SK-N-SH (cell line): ENCODE results near the gene FJX1. TPM values are rescaled to one million over a fixed set of nuclear protein-coding genes. Genes with fewer than 3 reads are reported as not detected.

ENCODE experiments used
- CTCF ChIA-PET: fragments of 300-600, 350-600 bp; formaldehyde crosslinking; extraction: SDS; loops from one replicate; lab custom pipeline; 2021; lab: Yijun Ruan, JAX
- POLR2A ChIA-PET: fragments of 350-600 bp; sonication (Branson Sonifier 250); formaldehyde crosslinking; extraction: SDS; loops from one replicate; lab custom pipeline; 2020; ENCODE audit warnings: antibody characterized with exemption, inconsistent platforms; lab: Yijun Ruan, JAX
- DNase-seq: peaks from one replicate; pipeline ENCODE4 v3.0.0; 2012
- H2AFZ ChIP-seq: fragments of 200-600 bp; sonication (generic); 2 replicates; pipeline ENCODE4 v1.8.1; 2016; ENCODE audit warnings: antibody characterized with exemption, mild to moderate bottlenecking, low read depth
- H3F3A ChIP-seq: fragments of 200-600 bp; sonication (generic); replicated peaks from 2 replicates; pipeline ENCODE3; 2016; ENCODE audit warnings: antibody characterized with exemption, mild to moderate bottlenecking; ENCODE audit not compliant: insufficient read depth
- H3K27ac ChIP-seq, 2 experiments: fragments of 200-500 bp in 1 of 2; fragments of 200-600 bp in 1 of 2; sonication (Bioruptor generic) in 1 of 2; sonication (generic), shearing (Covaris generic) in 1 of 2; 2 replicates each; pipeline versions ENCODE4 v1.5.1 to v1.6.1; 2014 to 2016; ENCODE audit warnings: low read depth in 2 of 2, inconsistent platforms in 1 of 2, low read length in 1 of 2, mild to moderate bottlenecking in 1 of 2, mixed read lengths in 1 of 2
- H3K27me3 ChIP-seq: fragments of 200-600 bp; sonication (generic), shearing (Covaris generic); 2 replicates; pipeline ENCODE4 v1.6.1; 2016; ENCODE audit warnings: mixed run types; ENCODE audit not compliant: insufficient read depth
- H3K36me3 ChIP-seq, 2 experiments: fragments of 200-500 bp in 1 of 2; fragments of 200-600 bp in 1 of 2; sonication (Bioruptor generic) in 1 of 2; sonication (generic) in 1 of 2; replicated peaks in 1 of 2; 2 replicates each; pipeline versions ENCODE3 to v1.5.1; 2014 to 2016; ENCODE audit warnings: low read length in 1 of 2, mild to moderate bottlenecking in 1 of 2; ENCODE audit not compliant: insufficient read depth in 2 of 2, control insufficient read depth in 1 of 2
- H3K4me1 ChIP-seq, 2 experiments: fragments of 200-500 bp in 1 of 2; fragments of 200-600 bp in 1 of 2; sonication (Bioruptor generic) in 1 of 2; sonication (generic), shearing (Covaris generic) in 1 of 2; 2 replicates each; pipeline versions ENCODE4 v1.5.1 to v1.6.1; 2014 to 2016; ENCODE audit warnings: low read depth in 1 of 2, low read length in 1 of 2, mixed run types in 1 of 2; ENCODE audit not compliant: insufficient read depth in 2 of 2, control insufficient read depth in 1 of 2
- H3K4me2 ChIP-seq: fragments of 200-600 bp; sonication (generic), shearing (Covaris generic); 2 replicates; pipeline ENCODE4 v1.6.1; 2017; ENCODE audit warnings: mixed run types
- H3K4me3 ChIP-seq, 2 experiments: fragments of 200-500 bp in 1 of 2; fragments of 200-600 bp in 1 of 2; sonication (Bioruptor generic) in 1 of 2; sonication (generic), shearing (Covaris generic) in 1 of 2; 2 replicates each; pipeline versions ENCODE4 v1.5.1 to v1.8.1; 2014 to 2016; ENCODE audit warnings: low read depth in 2 of 2, inconsistent platforms in 1 of 2, low read length in 1 of 2, mild to moderate bottlenecking in 1 of 2, mixed read lengths in 1 of 2, moderate library complexity in 1 of 2
- H3K79me2 ChIP-seq: fragments of 200-600 bp; sonication (generic); 2 replicates; pipeline ENCODE4 v1.8.1; 2017; ENCODE audit warnings: mild to moderate bottlenecking; ENCODE audit not compliant: insufficient read depth
- H3K9ac ChIP-seq: fragments of 200-600 bp; sonication (generic); 2 replicates; pipeline ENCODE4 v1.6.1; 2017; ENCODE audit warnings: mixed run types
- H3K9me2 ChIP-seq: fragments of 200-600 bp; sonication (generic); 2 replicates; pipeline ENCODE4 v1.6.1; 2017; ENCODE audit warnings: mixed run types
- H3K9me3 ChIP-seq: fragments of 200-600 bp; sonication (generic); 2 replicates; pipeline ENCODE4 v1.6.1; 2017; ENCODE audit warnings: mixed run types, mild to moderate bottlenecking, moderate library complexity
- H4K20me1 ChIP-seq: fragments of 200-600 bp; sonication (generic); 2 replicates; pipeline ENCODE4 v1.6.1; 2017; ENCODE audit warnings: mild to moderate bottlenecking, mixed run types; ENCODE audit not compliant: insufficient read depth
- CTCF ChIP-seq: fragments of 200-600 bp; sonication (generic); IDR thresholded peaks from 2 replicates; pipeline ENCODE4 v1.6.1; 2017; ENCODE audit warnings: antibody characterized with exemption, mild to moderate bottlenecking, moderate library complexity
- EP300 ChIP-seq, 2 experiments: IDR thresholded peaks; 2 replicates each; pipeline versions ENCODE4 v1.4.0 to v1.6.1; 2012; ENCODE audit warnings: borderline replicate concordance in 1 of 2, low read depth in 1 of 2, low read length in 1 of 2
- FOSL2 ChIP-seq: IDR thresholded peaks from 2 replicates; pipeline ENCODE4 v1.4.0; 2012; ENCODE audit warnings: low read depth, mild to moderate bottlenecking, moderate library complexity, borderline replicate concordance
- FOXM1 ChIP-seq: IDR thresholded peaks from 2 replicates; pipeline ENCODE4 v1.4.0; 2012; ENCODE audit warnings: low read depth, mild to moderate bottlenecking
- GABPA ChIP-seq: IDR thresholded peaks from 2 replicates; pipeline ENCODE4 v1.4.0; 2012; ENCODE audit warnings: low read depth, mild to moderate bottlenecking
- GATA2 ChIP-seq: sonication (generic); formaldehyde crosslinking; IDR thresholded peaks from 2 replicates; pipeline ENCODE4 v1.5.0; 2020; ENCODE audit warnings: mild to moderate bottlenecking, missing genetic modification reagents
- MAX ChIP-seq: IDR thresholded peaks from 2 replicates; pipeline ENCODE4 v1.4.0; 2012; ENCODE audit warnings: low read depth
- MEF2A ChIP-seq: IDR thresholded peaks from 2 replicates; pipeline ENCODE4 v1.4.0; 2012; ENCODE audit warnings: low read depth, borderline replicate concordance
- NFIC ChIP-seq: IDR thresholded peaks from 2 replicates; pipeline ENCODE4 v1.4.0; 2012; ENCODE audit warnings: borderline replicate concordance
- NRF1 ChIP-seq: IDR thresholded peaks from 2 replicates; pipeline ENCODE4 v1.6.1; 2012; ENCODE audit warnings: low read depth, mild to moderate bottlenecking, low read length
- TAF1 ChIP-seq: IDR thresholded peaks from 2 replicates; pipeline ENCODE4 v1.6.1; 2012; ENCODE audit warnings: low read depth, mild to moderate bottlenecking, low read length, moderate library complexity, borderline replicate concordance
- whole genome bisulfite sequencing: methylation state at CpG from one replicate; pipeline ENCODE4 v1.1.6; 2017; ENCODE audit warnings: low lambda C conversion rate; 5-methylcytosine and 5-hydroxymethylcytosine counted together
- polyA plus RNA-seq, 3 experiments: library from polyadenylated mRNA; depleted of rRNA; stranded (reverse); fragments of >200 nt; gene quantifications; 2 replicates each; pipeline ENCODE4 v1.2.3, GENCODE V29; 2012
- TF ChIP-seq, protein P1 (sequence below): fragments of 150-350 bp; IDR thresholded peaks from 2 replicates; pipeline ENCODE4 v1.6.1; 2017; ENCODE audit warnings: antibody characterized with exemption, low read length, low read depth, borderline replicate concordance
- TF ChIP-seq, protein P2 (sequence below): IDR thresholded peaks from 2 replicates; pipeline ENCODE4; 2012
- TF ChIP-seq, protein P3 (sequence below): IDR thresholded peaks from 2 replicates; pipeline ENCODE4 v1.6.1; 2012; ENCODE audit warnings: mild to moderate bottlenecking, low read depth, low read length, moderate library complexity

The FJX1 gene
- polyA plus RNA-seq, 1 of the 3 experiments (the other 2 are of a cell fraction) = 34.5 TPM

DNA sequence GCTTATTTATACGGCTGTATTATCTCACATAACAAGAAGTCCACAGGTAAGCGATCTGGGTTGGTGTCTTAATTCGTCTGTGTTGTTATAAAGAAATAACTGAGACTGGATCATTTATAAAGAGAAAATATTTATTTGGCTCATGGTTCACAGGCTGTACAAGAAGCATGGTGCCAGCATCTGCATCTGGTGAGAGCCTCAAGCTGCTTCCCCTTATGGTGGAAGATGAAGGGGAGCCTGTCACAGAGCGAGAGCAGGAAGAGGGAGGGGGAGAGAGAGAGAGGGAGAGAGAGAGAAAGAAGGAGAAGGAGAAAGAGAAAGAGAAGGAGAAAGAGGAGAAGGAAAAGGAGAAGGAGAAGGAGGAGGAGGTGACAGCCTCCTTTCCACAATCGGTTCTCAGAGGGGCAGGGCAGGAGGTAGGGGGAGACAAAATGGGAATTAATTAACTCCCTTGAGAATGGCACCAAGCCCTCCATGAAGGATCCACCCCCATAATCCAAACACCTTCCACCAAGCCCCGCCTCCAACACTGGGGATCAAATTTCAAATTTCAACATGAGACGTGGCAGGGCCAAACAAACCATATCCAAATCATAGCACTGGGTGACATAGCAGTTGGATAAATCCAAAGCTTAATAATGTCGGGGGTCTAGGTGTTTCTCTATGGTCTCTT, 29.3 kb downstream of the FJX1 start:
- Histone ChIP-seq H3K9me2 (no peaks in the 10 kb centered on the region), H3K4me1 (peaks cover 0 to 5% of the 10 kb centered on the region in 2 experiments; a peak in 1 of 4 replicates), H3K27ac (no peak overlapping the region), H3K4me3 (no peak overlapping the region), H3K4me2 (no peak overlapping the region), H3K79me2 (no peaks in the 10 kb centered on the region), H3K36me3 (no peaks in the 10 kb centered on the region), H3F3A (no peaks in the 10 kb centered on the region), H3K9me3 (no peaks in the 10 kb centered on the region), H3K27me3 (no peaks in the 10 kb centered on the region), H3K9ac (no peak overlapping the region), H4K20me1 (no peaks in the 10 kb centered on the region), H2AFZ (no peak overlapping the region)
- TF ChIP-seq GATA2 (CRISPR knock-in tag) (no peak), FOXM1 (no peak), TAF1 (no peak), NRF1 (no peak), MAX (no peak), MEF2A (no peak), NFIC (no peak), FOSL2 (no peak), GABPA (no peak), EP300 (IDR thresholded peaks at IDR 0.05; ENCODE audit: borderline replicate concordance in 1 of 2, low read depth in 1 of 2, low read length in 1 of 2) (no peak), CTCF (no peak)
- TF ChIP-seq, protein P1, sequence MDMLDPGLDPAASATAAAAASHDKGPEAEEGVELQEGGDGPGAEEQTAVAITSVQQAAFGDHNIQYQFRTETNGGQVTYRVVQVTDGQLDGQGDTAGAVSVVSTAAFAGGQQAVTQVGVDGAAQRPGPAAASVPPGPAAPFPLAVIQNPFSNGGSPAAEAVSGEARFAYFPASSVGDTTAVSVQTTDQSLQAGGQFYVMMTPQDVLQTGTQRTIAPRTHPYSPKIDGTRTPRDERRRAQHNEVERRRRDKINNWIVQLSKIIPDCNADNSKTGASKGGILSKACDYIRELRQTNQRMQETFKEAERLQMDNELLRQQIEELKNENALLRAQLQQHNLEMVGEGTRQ = no peak
- TF ChIP-seq, protein P2, sequence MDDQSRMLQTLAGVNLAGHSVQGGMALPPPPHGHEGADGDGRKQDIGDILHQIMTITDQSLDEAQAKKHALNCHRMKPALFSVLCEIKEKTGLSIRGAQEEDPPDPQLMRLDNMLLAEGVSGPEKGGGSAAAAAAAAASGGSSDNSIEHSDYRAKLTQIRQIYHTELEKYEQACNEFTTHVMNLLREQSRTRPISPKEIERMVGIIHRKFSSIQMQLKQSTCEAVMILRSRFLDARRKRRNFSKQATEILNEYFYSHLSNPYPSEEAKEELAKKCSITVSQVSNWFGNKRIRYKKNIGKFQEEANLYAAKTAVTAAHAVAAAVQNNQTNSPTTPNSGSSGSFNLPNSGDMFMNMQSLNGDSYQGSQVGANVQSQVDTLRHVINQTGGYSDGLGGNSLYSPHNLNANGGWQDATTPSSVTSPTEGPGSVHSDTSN = no peak
- TF ChIP-seq, protein P3, sequence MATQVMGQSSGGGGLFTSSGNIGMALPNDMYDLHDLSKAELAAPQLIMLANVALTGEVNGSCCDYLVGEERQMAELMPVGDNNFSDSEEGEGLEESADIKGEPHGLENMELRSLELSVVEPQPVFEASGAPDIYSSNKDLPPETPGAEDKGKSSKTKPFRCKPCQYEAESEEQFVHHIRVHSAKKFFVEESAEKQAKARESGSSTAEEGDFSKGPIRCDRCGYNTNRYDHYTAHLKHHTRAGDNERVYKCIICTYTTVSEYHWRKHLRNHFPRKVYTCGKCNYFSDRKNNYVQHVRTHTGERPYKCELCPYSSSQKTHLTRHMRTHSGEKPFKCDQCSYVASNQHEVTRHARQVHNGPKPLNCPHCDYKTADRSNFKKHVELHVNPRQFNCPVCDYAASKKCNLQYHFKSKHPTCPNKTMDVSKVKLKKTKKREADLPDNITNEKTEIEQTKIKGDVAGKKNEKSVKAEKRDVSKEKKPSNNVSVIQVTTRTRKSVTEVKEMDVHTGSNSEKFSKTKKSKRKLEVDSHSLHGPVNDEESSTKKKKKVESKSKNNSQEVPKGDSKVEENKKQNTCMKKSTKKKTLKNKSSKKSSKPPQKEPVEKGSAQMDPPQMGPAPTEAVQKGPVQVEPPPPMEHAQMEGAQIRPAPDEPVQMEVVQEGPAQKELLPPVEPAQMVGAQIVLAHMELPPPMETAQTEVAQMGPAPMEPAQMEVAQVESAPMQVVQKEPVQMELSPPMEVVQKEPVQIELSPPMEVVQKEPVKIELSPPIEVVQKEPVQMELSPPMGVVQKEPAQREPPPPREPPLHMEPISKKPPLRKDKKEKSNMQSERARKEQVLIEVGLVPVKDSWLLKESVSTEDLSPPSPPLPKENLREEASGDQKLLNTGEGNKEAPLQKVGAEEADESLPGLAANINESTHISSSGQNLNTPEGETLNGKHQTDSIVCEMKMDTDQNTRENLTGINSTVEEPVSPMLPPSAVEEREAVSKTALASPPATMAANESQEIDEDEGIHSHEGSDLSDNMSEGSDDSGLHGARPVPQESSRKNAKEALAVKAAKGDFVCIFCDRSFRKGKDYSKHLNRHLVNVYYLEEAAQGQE = no peak
- WGBS = 73% methylated on average over 8 of the region's 8 CpGs
- DNase-seq = no peak
- POLR2A ChIA-PET = no interaction called here
- CTCF ChIA-PET = no interaction called here
